CD4-positive, alpha-beta T cell treated with Interleukin-4 for 4 hours (primary cell): ENCODE measurements around the gene COL2A1.

Source experiments
- DNase-seq: peaks from one replicate; pipeline ENCODE4 v3.0.0-alpha.2; 2020

Gene COL2A1

DNA sequence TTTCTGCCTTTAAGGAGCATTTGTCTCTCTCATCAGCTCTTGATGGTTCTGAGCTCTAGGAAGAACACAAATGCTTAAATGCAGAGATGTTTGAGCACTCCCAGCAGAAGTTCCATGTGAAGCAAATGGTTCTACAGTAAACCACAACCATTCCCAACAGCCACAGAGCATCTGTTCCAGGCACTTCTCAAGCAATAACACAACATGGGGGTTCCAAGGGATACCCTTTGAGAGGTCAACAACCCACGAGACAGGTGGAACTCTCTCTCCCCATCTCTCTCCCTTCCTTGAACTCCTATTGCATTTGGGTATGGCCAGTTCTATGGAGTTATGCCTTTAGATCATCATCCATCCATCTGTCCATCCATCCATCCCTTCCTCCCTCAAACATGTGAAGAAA lies 5.2 kb upstream of the COL2A1 start:
- DNase-seq = no peak

GRCh38 chr12:48008950-48009349 lies 4.7 kb upstream of the COL2A1 start:
- DNase-seq = no peak

- DNase-seq = no peak
These were observed 4.1 kb upstream of the COL2A1 start for GRCh38 chr12:48008349-48008748.

GRCh38 chr12:48007206-48007605 lies 2.9 kb upstream of the COL2A1 start:
- no peak for DNase-seq

DNA sequence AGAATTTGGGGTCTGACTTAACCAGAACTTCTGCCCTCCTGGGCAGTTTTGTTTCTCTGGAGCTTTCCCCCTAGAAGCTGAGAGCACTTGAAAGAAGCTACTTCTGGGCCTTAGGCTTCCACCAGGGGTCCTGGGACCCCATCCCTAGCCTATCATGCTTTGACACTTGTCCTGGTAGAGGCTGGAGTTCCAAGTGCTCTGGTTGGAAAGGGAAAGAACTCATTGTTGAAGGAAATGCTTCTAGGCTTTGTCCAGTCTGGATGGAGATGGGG lies 1.4 kb upstream of the COL2A1 start:
- DNase-seq = no peak

GRCh38 chr12:48005001-48005749 lies 899 bp upstream of the COL2A1 start:
- no peak for DNase-seq

DNA sequence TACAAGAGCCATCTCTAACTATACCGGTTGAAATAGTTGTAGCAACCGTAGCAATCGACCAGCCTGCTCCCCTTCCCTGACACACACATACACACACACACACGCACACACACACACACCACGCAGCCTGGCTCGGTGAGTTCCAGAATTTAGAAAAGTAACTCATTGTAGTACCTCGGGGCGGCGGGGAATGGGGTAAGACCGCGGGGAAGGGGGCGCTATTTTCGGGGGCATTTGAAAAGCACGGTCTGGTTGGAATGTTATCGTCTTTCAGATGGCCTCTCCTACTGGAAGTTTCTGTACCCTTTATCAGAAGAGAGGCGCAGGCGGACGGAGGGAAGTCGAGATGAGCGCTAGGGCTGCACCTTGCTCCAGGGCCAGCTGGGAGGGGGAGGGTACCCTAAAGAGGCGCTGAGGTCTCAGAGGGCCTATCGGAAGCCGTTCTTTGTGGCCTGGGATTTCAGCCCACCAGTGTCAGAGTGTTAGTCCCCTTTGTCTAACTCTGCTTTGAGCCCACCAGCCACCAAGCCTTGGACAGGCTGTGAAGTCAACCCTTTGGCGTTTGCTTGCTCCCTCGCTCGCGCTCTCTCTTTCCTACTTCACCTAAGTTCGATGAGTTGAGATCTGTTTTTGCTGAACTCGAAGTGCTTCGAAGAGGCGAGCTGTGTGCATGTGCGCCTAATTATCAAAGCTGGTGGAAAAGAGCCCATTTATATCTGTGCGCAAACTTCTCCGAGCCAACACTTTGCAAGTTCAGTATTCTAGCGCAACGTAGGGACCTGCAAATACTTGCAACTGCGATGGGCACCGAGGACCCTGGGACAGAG lies 837 bp downstream of the COL2A1 start:
- DNase-seq = no peak

DNA sequence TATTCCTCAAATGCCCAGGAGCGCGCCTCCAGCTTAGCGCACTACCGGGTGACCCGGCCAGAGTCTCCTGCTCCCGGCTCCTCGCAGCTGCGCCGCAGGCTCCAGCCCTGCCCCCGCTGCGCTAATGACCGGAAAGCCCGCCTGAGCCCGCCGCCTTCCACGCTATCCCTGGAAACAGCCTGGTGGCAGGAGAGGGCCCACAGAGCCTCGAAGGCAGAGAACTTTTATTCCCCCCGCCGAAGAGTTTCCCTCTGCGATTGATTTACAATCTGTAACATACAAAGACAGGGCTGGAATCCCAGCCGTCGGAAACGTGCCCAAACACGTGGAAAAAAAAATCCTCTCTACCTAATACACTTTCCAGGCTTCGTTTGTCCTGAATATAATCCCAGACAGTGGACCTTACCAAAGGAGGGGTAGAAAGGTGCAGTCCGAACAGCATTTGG lies 1.5 kb downstream of the COL2A1 start:
- no peak for DNase-seq

DNA sequence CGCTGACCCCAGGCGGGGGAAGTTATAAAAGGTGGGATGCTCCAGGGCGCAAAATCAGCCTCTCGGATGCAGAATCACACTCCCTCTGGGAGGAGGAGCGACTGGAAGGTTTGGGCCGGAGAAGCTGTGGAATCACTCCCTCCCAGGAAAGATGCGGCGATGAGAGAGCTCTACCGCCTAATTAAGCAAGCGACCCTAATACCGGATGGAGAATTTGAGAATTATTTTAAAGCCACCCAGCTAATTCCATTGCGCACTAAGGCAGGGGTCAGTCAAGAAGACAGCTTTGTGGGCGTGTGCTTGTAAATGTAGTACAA lies 1.9 kb downstream of the COL2A1 start:
- no peak for DNase-seq

GRCh38 chr12:48001505-48002413 lies 2.5 kb downstream of the COL2A1 start:
- DNase-seq = no peak

DNA sequence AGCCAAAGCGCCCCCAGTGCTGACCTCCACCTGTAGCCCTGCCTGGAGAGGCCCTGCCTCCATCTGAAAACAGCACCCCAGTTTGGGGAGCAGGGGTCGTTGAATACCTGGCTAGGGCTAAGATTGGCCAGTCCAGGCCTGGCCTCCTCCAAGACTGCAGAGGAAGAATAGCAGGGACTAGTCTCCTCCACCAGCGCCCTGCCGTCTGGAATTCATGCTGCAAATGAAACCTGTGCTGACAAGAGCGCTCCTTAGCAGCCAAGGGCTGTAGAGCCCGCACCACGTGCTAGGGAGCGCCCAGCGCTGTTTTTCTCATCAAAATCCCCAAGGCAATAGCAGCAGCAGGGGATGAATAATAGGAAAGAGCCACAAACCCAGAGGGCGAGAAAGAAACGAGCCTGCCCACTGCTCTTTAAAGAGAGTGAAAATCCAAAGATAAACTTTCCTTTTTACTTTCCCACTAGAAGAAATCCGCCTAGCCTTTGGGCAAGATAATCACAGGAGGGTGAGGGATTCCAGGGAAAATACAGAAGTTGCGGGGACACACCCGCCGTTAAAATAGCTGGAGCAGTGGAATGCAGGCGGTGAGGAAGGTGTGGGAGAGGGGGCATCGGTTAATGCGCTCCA lies 3.3 kb downstream of the COL2A1 start:
- DNase-seq = no peak

DNA sequence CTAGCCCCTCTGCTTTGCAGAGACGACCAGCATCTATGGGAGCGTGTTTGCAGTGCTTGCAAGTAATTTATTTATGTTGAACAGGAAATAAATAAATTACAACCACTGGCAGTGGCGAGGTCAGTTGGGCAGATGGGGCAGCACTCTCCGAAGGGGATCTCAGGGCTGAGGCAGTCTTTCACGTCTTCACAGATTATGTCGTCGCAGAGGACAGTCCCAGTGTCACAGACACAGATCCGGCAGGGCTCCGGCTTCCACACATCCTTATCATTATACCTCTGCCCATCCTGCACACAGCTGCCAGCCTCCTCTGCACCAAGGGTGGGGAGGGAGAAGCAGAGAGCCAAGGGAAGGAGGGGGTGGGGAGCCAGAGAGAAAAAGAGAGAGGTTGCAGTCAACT lies 4.5 kb downstream of the COL2A1 start:
- no peak for DNase-seq

- no peak for DNase-seq
These were observed 7.0 kb downstream of the COL2A1 start for GRCh38 chr12:47997321-47997720.

GRCh38 chr12:47995981-47996401 lies 8.3 kb downstream of the COL2A1 start:
- no peak for DNase-seq

DNA sequence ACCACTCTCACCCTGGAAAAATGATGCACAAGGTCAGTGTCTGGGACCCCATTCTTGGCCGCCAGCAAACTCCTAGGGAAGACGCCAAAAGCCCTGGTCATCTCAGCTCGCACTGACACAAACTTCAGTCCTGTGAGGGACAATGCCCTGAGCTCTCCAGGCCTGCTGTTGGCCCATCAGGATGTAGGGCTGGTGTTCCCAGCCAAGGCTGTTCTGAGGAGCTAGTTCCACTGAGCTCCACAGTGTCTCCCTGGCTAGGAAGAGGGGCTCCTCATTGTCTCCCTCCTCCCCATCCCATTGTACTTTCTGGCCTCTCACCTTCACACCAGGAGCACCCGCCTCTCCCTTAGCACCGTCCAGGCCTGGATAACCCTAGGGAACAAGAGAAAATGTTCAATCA lies 10.8 kb downstream of the COL2A1 start:
- DNase-seq = no peak

DNA sequence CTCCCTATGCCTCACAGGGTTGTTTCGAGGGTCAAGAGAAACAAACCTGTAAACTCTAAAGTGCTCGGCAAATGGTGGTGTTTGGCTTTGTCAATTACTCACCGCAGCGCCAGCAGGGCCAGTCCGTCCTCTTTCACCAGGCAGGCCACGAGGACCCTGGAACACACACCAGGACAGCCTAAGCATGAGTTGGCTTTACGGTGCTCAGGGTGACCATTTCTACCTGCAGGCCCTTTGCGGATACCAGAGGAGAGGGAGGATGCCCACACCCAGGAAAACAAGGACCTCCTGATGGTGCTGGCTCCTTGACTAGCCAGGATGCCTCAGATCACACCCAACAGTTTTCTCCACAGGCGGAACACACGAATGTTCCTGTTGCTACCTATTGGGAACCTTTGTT lies 11.5 kb downstream of the COL2A1 start:
- DNase-seq = no peak

DNA sequence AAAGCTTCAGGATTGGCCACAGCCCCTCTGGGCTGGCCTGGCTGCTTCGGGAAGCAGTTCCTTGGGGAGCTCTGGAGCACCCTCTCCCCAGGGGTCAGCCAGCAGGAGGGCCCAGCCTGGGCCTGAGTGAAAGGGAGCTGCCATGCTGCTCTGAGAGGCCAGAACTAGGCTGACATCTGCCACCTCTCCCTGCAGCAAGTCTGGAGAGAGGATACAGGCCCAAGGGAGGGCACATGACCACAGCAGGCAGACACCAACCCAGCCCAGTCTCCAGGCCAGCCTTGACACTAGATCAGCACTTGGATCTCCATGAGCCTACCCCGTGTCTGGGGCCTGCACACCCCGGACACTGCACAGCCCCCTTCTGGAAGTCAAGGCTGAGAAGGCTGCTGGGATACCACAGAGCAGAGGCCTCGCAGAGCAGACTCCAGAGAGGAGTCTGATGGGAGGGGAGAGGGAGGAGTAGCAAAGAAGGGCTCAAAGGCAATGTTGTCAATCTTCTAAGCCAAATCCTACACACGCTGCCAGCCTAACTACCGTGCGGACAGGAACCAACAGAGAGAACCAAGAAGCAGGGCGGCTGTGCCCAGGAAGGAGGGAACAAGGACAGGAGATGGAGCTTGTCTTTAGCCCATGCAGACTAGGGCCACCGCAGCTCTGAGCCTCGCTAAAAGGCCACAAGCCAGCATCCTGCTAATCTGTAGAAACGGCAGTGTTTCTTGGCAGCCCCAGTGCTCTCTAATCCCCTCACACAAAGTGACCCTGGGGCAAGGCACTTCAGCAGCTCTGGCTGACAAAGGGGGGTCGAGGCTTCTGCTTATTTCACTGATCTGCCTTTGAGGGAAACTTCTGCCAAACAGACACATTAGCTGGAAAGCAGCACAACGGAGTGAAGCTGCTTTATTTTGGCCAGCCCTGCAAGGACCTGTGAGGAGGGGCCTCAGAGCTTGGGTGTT lies 12.9 kb downstream of the COL2A1 start:
- no peak for DNase-seq

GRCh38 chr12:47990351-47991105 lies 13.7 kb downstream of the COL2A1 start:
- peak; percentile 54 for DNase-seq

- no peak for DNase-seq
These were observed 14.6 kb downstream of the COL2A1 start for GRCh38 chr12:47989666-47990065.

GRCh38 chr12:47989023-47989417 lies 15.3 kb downstream of the COL2A1 start:
- no peak for DNase-seq
